ENCODE data around the gene NME3.

Gene NME3

GRCh38 chr16:1745900-1746692, 25.2 kb downstream of the NME3 start:
- DNase-seq = no peak

DNA sequence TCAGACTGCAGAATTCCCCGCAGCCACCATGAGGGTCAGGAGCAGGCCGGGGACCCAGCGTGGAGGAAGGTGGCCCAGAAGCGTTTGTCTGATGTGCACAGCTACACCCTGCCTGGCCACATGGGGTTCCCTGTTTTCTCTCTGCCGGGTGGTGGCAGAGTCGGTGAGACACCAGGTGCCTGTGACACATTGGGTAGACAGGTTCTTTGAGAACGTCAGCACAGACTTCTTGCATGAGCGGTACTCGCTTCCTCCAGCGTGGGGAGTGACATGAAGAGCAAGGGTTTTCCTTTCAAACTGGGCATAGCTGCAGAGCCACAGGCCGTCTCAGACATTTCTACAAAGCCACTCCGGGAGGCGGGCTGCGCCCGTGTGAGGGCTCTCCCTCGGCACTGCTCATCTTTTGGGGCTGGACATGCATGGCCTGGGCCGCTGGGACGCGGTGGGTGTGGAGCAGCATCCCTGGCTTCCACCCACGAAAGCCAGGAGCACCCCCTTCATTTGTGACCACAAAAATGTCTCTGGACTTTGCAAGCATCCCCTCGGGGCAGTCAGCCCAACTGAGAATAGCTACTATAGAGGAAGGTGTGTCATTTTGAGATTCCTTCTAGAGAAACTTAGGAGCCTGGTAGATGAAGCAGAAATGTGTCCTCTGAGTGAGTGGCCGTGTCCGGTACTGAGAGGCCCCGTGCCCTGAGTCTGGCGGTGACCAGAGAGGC, 26.0 kb downstream of the NME3 start:
- DNase-seq = no peak

DNA sequence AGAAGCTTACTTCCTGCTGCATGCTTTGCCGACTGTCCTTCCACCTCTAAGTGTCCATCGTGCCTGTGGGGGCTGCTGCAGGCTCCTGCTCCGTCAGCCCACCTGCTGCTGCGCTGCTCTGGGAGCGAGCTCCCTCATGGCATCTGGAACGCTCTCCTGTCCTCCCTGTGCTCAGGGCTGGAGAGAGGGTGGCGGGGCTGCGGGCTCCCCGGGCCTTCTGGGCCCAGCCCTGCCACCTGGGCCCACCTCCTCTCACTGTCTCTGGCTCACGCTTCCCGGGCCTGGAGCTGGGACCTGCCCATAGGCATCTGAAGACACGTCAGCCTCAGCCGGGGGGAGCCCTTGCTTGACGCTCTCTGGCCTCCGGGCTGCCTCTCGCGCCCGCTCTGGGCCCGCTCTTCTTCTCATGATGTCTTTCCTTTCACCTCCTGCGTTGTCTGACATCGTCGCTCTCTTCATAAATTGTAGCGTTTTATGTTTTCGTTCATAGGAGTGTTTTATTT, 27.0 kb downstream of the NME3 start:
- no peak for DNase-seq

DNA sequence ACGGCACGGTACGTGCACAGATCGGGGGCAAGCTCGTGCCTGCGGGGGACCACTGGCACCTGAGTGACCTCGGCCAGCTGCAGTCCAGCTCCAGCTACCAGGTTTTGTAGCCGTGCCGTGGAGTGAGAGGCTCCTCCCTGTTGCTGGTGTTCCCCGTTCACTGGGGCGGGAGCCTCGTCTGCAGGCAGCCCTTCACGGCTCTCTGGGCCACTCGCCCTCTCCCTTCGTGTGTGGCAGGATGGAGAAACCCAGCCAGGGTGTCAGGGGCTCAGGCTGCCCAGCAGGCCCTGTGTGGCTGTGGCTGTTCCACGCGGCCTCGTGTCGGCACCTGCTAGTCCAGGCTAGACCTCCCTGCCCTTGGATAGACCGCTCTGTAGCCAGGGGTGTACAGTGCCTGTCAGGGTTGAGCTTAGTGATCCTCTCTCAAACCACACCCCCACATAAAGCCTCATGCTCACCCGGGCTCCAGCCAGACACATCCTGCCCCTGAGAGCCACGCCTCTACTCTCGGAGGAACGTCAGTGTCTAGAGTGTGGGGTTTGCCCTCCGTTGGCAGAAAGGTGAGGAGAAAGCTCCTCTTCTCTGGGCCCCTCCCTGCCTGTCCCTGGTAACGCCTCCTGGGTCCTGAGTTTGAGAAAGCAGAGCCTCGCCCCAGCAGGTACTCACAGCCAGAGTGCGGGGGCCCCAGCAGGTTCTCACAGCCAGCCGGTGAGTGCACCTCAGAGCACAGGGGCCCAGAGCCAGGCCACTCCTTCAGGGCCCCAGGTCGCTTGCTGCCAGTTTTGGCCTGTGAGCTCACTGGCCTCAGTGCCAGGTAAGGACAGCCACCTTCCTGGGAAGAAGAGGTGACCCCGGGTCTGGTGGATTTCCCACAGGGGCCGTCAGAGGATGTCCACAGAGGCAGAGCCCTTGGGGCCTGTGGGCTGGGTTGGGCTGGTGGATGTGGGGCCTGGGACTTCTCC, 27.7 kb downstream of the NME3 start:
- no peak for DNase-seq

- DNase-seq = no peak
Measured at GRCh38 chr16:1741553-1742165, 29.7 kb downstream of the NME3 start.

DNA sequence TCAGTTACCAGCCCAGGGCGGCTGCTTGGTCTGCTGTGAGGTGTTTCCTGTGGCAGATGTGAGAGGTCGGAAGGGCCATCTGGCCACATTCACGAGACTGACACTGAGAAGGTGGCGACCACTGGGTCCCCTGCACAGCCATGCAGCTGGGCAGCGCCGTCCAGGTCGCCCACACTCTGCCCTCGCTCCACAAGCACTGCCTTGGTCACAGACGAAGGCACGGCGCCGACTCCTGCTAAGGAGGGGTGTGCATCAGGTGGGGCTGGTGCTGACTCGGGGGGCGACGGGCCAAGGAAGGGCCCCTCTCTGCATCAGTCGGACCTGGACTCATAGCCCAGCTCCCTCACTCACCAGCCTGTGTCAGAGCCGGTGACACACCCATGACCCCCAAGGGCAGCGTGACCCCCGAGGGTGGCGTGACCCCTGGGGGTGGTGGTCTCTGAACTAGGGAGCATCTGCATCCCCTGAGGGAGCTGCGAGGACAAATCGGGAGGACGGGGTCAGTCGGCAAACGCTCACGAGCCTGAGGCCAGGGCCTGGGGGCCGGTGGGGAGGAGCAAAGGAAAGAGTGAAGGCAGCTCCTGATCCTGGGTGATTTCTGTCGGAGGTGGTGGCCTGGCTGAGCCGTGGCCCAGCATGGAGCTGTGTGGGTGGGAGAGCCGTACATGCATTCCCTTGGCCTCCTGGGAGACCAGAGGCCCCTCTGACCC, 30.4 kb downstream of the NME3 start:
- no peak for DNase-seq

- DNase-seq = no peak
Measured at GRCh38 chr16:1740234-1740633, 31.1 kb downstream of the NME3 start.

DNA sequence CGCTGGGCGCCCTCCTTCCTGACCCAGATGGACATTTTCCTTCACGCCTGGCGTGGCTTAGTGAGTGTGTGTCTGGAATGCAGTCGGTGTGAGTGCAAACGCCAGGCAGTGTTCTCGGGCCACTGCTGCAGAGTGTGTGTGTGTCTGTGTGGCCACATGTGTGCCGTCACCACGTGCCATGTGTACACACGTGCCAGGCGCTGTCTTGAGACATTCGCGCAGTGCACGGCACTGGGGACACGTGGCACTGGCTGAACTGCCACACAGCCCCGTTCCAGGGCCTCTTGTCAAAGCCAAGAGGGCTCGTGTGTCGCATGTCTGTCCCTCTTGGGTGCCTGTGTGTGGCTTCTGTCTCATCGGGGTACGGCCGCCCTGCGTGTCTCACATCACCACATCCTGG, 36.5 kb downstream of the NME3 start:
- no peak for DNase-seq

GRCh38 chr16:1734123-1734522, 37.2 kb downstream of the NME3 start:
- no peak for DNase-seq

DNA sequence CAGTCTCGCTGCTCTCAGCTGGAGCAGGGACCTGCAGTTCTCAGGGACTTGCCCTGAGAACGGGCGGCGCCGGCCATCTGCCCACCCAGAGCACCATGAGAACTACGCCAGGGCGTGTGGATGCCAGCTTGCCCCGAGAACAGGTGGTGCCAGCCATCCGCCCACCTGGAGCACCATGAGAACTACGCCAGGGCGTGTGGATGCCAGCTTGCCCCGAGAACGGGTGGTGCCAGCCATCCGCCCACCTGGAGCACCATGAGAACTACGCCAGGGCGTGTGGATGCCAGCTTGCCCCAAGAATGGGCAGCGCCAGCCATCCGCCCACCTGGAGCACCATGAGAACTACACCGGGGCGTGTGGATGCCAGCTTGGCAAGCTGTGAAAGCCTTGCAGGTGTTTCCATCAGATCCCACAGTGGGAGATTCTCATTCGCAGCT, 38.8 kb downstream of the NME3 start:
- DNase-seq = peak; percentile 16

DNA sequence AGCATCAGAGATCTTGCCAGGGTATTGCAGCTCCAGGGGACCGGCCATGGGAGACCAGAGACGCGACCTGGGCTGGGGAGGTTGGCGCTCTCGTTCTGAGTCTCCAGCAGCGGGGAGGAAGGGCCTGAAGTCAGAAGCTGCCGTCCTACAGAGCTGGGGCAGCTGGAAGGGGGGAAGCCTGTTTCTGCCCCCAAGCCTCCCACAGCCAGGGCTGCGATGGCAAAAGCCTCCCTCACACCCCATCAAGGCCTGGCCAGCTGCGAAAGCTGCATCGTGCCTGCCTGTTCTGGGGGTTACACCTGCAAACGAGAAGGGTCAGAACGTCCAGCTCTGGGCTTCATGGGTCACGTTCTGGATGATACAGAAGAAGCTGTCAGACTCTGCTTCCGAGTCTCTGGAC, 39.3 kb downstream of the NME3 start:
- no peak for DNase-seq

DNA sequence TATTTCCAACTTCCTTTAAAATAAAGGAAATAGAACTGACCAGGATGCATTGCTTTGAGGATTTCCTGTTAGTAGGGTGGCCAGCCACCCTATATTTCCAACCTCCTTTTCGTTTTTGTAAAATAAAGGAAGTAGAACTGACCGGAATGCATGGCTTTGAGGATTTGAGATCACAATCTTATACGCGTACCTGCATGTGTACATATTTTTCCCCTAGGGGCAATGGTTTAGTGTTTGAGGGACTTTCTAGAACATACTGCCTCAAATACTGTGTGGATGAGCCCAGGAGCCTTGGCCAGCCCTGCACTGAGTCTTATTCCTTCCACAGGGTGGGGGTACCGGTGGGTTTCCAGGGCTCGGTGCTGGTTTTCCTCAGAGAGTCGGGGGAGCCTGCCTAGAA, 39.7 kb downstream of the NME3 start:
- DNase-seq = no peak

DNA sequence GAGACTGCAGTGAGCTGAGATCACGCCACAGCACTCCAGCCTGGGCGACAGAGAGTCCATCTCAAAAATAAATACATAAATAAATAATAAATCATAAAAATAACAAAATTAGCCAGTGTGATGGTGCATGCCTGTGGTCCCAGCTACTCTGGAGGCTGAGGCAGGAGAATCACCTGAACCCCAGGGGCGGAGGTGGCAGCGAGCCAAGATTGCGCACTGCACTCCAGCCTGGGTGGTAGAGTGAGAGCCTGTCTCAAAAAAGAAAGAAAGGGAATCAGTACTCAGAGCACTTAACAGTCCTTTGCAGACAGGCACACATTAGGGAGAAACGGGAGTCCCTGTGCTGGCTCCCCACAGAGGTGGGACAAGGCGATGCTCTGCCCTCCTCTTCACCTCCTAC, 40.3 kb downstream of the NME3 start:
- DNase-seq = no peak

GRCh38 chr16:1729445-1729844, 41.9 kb downstream of the NME3 start:
- DNase-seq = no peak

- DNase-seq = no peak
Measured at GRCh38 chr16:1729026-1729425, 42.3 kb downstream of the NME3 start.

- no peak for DNase-seq
Measured at GRCh38 chr16:1727651-1728624, 43.4 kb downstream of the NME3 start.

DNA sequence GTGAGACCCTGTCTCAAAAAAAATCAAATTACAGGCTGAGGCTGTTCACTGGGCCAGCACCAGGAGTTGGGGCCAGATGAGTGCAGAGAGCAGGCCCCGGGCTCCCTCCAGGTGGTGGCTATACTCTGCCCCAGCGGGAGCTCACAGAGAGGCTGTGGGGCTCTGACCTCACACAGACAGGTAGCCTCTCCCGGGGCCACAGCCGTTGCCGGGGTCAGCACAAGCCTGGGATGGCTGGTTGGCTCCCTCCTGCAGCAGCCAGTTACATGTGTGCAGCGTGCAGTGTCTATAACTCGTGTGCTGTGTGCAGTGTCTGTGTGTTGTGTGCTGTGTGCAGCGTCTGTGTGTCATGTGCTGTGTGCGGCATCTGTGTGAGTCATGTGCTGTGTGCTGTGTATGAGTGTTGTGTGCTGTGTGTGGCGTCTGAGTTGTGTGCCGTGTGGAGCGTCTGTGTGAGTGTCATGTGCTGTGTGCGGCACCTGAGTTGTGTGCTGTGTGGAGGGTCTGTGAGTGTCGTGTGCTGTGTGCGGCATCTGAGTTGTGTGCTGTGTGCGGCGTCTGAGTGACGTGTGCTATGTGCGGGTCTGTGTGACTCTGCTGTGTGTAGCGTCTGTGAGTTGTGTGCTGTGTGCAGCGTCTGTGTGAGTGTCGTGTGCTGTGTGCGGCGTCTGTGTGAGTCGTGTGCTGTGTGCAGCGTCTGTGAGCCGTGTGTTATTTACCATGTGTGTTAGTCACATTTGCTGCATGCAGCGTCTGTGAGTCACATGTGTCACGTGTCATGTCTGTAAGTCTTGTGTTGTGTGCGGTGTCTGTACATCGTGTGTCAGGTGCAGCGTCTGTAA, 44.5 kb downstream of the NME3 start:
- DNase-seq = no peak

DNA sequence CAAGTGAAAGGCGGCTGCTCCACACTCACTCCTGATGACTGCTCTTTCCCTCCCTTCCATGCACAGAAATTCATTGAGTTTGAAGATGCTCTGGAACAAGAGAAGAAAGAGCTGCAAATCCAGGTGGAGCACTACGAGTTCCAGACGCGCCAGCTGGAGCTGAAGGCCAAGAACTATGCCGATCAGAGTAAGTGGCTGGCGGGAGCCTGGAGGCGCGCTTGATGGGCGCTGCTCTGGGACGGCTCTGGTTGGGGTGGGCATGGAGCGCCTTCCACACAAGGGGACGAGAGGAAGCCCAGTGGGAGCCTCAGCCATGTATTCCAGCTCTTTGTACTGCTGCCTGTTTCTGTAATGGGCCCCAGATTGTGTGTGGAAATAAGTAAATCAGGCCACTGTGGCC, 46.9 kb downstream of the NME3 start:
- DNase-seq = no peak

DNA sequence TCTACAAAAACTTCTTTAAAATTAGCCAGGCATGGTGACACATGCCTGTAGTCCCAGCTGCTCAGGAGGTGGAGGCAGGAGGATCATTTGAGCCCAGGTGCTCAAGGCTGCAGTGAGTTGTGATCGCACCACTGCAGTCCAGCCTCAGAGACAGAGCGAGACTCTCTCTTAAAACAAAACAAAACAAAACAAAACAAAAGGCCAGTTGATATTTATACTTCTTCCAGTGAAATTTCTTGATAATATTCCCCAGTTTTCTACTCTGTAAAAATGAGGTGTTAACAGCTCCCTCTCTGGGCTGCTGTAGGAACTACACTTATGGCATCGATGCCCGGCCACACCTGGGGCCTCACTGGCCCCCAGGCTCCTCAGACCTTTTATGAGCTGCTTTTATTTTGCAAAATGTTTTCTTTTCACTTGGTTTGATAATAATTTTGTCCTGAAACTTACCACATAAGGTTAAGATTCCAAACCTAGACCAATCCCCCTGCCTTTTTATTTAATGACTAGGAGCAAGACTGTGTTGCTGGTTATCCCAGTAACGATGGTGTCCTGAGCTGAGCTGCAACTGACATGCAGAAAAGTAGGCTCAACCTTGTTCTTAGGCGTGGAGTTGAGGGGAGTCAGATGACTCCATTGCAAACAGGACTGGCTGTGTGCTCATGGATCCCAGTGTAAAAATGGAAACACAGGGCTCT, 47.7 kb downstream of the NME3 start:
- DNase-seq = no peak

Measured in NCI-H1694 (cell line).